DOHH2 (cell line): ENCODE data around the gene JHY.

Experiments
- EZH2phosphoT487 ChIP-seq: fragments of 200-600 bp; sonication (generic); IDR thresholded peaks from 2 replicates; pipeline ENCODE4 v1.6.1; 2017; ENCODE audit warnings: borderline replicate concordance, mild to moderate bottlenecking, antibody characterized with exemption, low read length, moderate library complexity, mixed read lengths
- TF ChIP-seq, protein P1 (sequence below): fragments of 200-600 bp; sonication (generic); IDR thresholded peaks from one replicate; pipeline ENCODE4 v1.5.1; 2014; ENCODE audit warnings: antibody characterized with exemption, mild to moderate bottlenecking, low read depth, low read length; ENCODE audit not compliant: poor library complexity, severe bottlenecking

DNA sequence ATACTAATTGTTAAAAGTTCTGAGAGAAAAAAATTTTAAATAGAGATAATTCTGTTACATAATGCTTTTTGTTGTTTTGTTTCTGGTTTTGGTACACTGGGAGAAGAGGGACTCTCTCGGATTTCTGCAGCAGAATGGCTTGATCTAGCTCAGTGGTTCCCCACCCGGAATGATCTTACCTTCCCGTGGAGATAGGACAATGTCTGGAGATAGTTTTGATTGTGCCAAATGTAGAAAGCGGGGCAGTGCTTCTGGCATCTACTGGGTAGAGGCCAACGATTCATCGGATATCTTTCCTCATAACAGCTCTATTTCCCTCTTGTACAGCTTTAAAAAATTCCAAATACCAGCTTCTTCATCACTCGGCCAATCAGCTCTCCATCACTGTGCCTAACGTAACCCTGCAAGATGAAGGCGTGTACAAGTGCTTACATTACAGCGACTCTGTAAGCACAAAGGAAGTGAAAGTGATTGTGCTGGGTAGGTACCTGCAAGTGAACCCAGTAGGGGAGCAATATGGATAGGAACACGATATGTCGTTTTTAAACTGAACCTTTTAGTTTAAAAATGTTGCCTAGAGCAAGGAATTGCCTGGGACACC lies 31.1 kb upstream of the JHY start:
- TF ChIP-seq, protein P1, sequence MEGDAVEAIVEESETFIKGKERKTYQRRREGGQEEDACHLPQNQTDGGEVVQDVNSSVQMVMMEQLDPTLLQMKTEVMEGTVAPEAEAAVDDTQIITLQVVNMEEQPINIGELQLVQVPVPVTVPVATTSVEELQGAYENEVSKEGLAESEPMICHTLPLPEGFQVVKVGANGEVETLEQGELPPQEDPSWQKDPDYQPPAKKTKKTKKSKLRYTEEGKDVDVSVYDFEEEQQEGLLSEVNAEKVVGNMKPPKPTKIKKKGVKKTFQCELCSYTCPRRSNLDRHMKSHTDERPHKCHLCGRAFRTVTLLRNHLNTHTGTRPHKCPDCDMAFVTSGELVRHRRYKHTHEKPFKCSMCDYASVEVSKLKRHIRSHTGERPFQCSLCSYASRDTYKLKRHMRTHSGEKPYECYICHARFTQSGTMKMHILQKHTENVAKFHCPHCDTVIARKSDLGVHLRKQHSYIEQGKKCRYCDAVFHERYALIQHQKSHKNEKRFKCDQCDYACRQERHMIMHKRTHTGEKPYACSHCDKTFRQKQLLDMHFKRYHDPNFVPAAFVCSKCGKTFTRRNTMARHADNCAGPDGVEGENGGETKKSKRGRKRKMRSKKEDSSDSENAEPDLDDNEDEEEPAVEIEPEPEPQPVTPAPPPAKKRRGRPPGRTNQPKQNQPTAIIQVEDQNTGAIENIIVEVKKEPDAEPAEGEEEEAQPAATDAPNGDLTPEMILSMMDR, result no peak
- TF ChIP-seq EZH2phosphoT487, result no peak
